ENCODE results near the gene PIK3C2G.
"Not testable (repeated sequence)": the region's sequence is repeated elsewhere in the genome, so short reads cannot be mapped to it uniquely, and the experiment has no call there.

Gene PIK3C2G

GRCh38 chr12:18255004-18255403 is 6.3 kb upstream of the PIK3C2G start:
- not testable (repeated sequence) for H3K27ac ChIP-seq (ENCODE audit: low read depth, low read length); H3K9ac ChIP-seq (ENCODE audit: low read depth, low read length); H3K9me3 ChIP-seq (ENCODE audit: insufficient read depth, low read depth, low read length); H3K27me3 ChIP-seq (ENCODE audit: insufficient read depth, low read length); H3K4me3 ChIP-seq (ENCODE audit: low read length); H3K36me3 ChIP-seq (ENCODE audit: insufficient read depth, low read length); H3K4me1 ChIP-seq (ENCODE audit: insufficient read depth, low read length)
- WGBS: 75% methylated on average over 5 of the region's 6 CpGs

GRCh38 chr12:18257251-18257650 is 4.1 kb upstream of the PIK3C2G start:
- WGBS: 99% methylated on average over 2 of the region's 3 CpGs
- H3K9ac ChIP-seq (ENCODE audit: low read depth, low read length): no peak overlapping the region
- no peaks in the 10 kb centered on the region for H3K36me3 ChIP-seq (ENCODE audit: insufficient read depth, low read length)
- no peak overlapping the region for H3K27ac ChIP-seq (ENCODE audit: low read depth, low read length)
- H3K9me3 ChIP-seq (ENCODE audit: insufficient read depth, low read depth, low read length): no peaks in the 10 kb centered on the region
- H3K4me3 ChIP-seq (ENCODE audit: low read length): no peak overlapping the region
- H3K4me1 ChIP-seq (ENCODE audit: insufficient read depth, low read length): peaks cover 7% of the 10 kb centered on the region
- H3K27me3 ChIP-seq (ENCODE audit: insufficient read depth, low read length): no peaks in the 10 kb centered on the region

- 100% methylated on average over 2 of the region's 2 CpGs for WGBS
- Histone ChIP-seq H3K36me3 (ENCODE audit: insufficient read depth, low read length) (no peaks in the 10 kb centered on the region), H3K9ac (ENCODE audit: low read depth, low read length) (no peak overlapping the region), H3K4me1 (ENCODE audit: insufficient read depth, low read length) (peaks cover 7% of the 10 kb centered on the region), H3K27ac (ENCODE audit: low read depth, low read length) (no peak overlapping the region), H3K4me3 (ENCODE audit: low read length) (no peak overlapping the region), H3K27me3 (ENCODE audit: insufficient read depth, low read length) (no peaks in the 10 kb centered on the region), H3K9me3 (ENCODE audit: insufficient read depth, low read depth, low read length) (no peaks in the 10 kb centered on the region)
Measured at GRCh38 chr12:18258929-18259328, 2.4 kb upstream of the PIK3C2G start.

GRCh38 chr12:18259906-18260682 is 1.2 kb upstream of the PIK3C2G start:
- WGBS: 83% methylated on average over 1 of the region's 1 CpG
- H3K27me3 ChIP-seq (ENCODE audit: insufficient read depth, low read length): no peaks in the 10 kb centered on the region
- H3K27ac ChIP-seq (ENCODE audit: low read depth, low read length): no peak overlapping the region
- H3K9me3 ChIP-seq (ENCODE audit: insufficient read depth, low read depth, low read length): no peaks in the 10 kb centered on the region
- H3K36me3 ChIP-seq (ENCODE audit: insufficient read depth, low read length): no peaks in the 10 kb centered on the region
- no peak overlapping the region for H3K4me3 ChIP-seq (ENCODE audit: low read length)
- H3K4me1 ChIP-seq (ENCODE audit: insufficient read depth, low read length): peaks cover 7% of the 10 kb centered on the region
- no peak overlapping the region for H3K9ac ChIP-seq (ENCODE audit: low read depth, low read length)

DNA sequence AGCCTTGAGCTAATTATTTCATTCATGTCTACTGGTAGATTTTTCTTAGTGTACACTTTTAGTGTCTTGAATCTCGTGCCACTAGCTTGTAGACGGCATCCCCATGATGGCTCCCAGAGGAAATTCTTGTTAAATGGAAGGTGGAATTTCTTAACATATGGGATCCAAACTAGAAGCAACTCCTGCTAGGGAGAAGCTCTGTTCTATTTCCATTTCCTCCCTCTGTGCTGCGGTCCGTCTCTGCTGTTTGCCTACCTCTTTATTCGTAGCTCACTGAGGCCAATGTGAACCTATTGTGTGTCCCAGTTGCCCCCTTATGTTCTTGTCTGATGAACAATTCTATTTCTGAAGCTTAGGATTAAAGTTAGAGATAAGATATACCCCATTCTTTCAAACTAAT is 588 bp downstream of the PIK3C2G start:
- WGBS: 88% methylated on average over 5 of the region's 5 CpGs
- Histone ChIP-seq H3K9me3 (ENCODE audit: insufficient read depth, low read depth, low read length) (no peaks in the 10 kb centered on the region), H3K4me3 (ENCODE audit: low read length) (no peak overlapping the region), H3K27ac (ENCODE audit: low read depth, low read length) (no peak overlapping the region), H3K4me1 (ENCODE audit: insufficient read depth, low read length) (peaks cover 7% of the 10 kb centered on the region), H3K9ac (ENCODE audit: low read depth, low read length) (no peak overlapping the region), H3K36me3 (ENCODE audit: insufficient read depth, low read length) (no peaks in the 10 kb centered on the region), H3K27me3 (ENCODE audit: insufficient read depth, low read length) (no peaks in the 10 kb centered on the region)

GRCh38 chr12:18262514-18262913 is 1.2 kb downstream of the PIK3C2G start:
- Histone ChIP-seq H3K4me3 (ENCODE audit: low read length) (no peak overlapping the region), H3K27ac (ENCODE audit: low read depth, low read length) (no peak overlapping the region), H3K9ac (ENCODE audit: low read depth, low read length) (no peak overlapping the region), H3K4me1 (ENCODE audit: insufficient read depth, low read length) (peaks cover 7% of the 10 kb centered on the region), H3K36me3 (ENCODE audit: insufficient read depth, low read length) (no peaks in the 10 kb centered on the region), H3K9me3 (ENCODE audit: insufficient read depth, low read depth, low read length) (no peaks in the 10 kb centered on the region), H3K27me3 (ENCODE audit: insufficient read depth, low read length) (no peaks in the 10 kb centered on the region)
- 75% methylated on average over 1 of the region's 2 CpGs for WGBS

GRCh38 chr12:18264581-18265075 is 3.3 kb downstream of the PIK3C2G start:
- Histone ChIP-seq H3K27me3 (ENCODE audit: insufficient read depth, low read length) (no peaks in the 10 kb centered on the region), H3K9me3 (ENCODE audit: insufficient read depth, low read depth, low read length) (no peaks in the 10 kb centered on the region), H3K9ac (ENCODE audit: low read depth, low read length) (no peak overlapping the region), H3K27ac (ENCODE audit: low read depth, low read length) (no peak overlapping the region), H3K4me3 (ENCODE audit: low read length) (no peak overlapping the region), H3K4me1 (ENCODE audit: insufficient read depth, low read length) (peaks cover 7% of the 10 kb centered on the region), H3K36me3 (ENCODE audit: insufficient read depth, low read length) (no peaks in the 10 kb centered on the region)
- WGBS: 90% methylated on average over 1 of the region's 1 CpG

DNA sequence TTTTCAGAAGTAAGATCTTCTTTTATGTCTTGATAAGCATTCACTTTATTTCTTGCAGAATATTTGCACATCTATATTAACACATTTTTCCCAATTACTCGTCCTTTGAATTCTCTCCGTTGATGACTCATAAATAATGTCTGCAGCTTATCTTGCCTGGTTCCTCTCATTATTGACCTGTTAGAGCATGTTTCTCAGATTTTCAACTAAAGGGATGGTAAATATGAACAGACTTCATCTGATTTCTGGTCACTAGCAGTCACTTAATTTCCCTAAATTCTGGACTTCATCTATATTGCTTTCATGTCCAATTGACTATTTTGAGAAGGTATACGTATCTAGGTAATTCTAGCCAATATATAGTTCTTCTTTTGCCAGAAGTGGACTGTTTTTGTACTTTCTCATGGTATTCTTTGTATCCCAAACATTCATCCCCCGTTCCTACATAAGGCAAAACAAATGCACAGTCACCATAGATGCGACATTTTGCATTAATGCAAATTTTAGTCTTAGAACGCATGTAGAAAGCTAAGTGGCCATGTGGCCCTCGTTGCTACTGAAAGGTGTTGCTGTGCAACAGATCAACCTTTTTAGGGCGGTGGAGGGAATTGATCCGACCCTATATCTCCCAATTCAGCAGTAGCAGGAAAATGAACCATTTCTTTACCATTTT is 6.2 kb downstream of the PIK3C2G start:
- Histone ChIP-seq H3K27me3 (ENCODE audit: insufficient read depth, low read length) (no peaks in the 10 kb centered on the region), H3K27ac (ENCODE audit: low read depth, low read length) (no peak overlapping the region), H3K9me3 (ENCODE audit: insufficient read depth, low read depth, low read length) (no peaks in the 10 kb centered on the region), H3K4me3 (ENCODE audit: low read length) (no peak overlapping the region), H3K4me1 (ENCODE audit: insufficient read depth, low read length) (no peaks in the 10 kb centered on the region), H3K9ac (ENCODE audit: low read depth, low read length) (no peak overlapping the region), H3K36me3 (ENCODE audit: insufficient read depth, low read length) (no peaks in the 10 kb centered on the region)
- WGBS: 93% methylated on average over 9 of the region's 9 CpGs

- WGBS: 92% methylated on average over 3 of the region's 3 CpGs
- Histone ChIP-seq H3K4me3 (ENCODE audit: low read length) (no peak overlapping the region), H3K9ac (ENCODE audit: low read depth, low read length) (no peak overlapping the region), H3K9me3 (ENCODE audit: insufficient read depth, low read depth, low read length) (no peaks in the 10 kb centered on the region), H3K27ac (ENCODE audit: low read depth, low read length) (no peak overlapping the region), H3K4me1 (ENCODE audit: insufficient read depth, low read length) (peaks cover 3% of the 10 kb centered on the region; the same call in 1 of the 2 replicates), H3K27me3 (ENCODE audit: insufficient read depth, low read length) (no peaks in the 10 kb centered on the region), H3K36me3 (ENCODE audit: insufficient read depth, low read length) (no peaks in the 10 kb centered on the region)
Measured at GRCh38 chr12:18270958-18271460, 9.7 kb downstream of the PIK3C2G start.

GRCh38 chr12:18275981-18276380 is 14.7 kb downstream of the PIK3C2G start:
- Histone ChIP-seq H3K9me3 (ENCODE audit: insufficient read depth, low read depth, low read length) (no peaks in the 10 kb centered on the region), H3K27ac (ENCODE audit: low read depth, low read length) (no peak overlapping the region), H3K36me3 (ENCODE audit: insufficient read depth, low read length) (no peaks in the 10 kb centered on the region), H3K4me1 (ENCODE audit: insufficient read depth, low read length) (peaks cover 8% of the 10 kb centered on the region; the same call in 1 of the 2 replicates), H3K27me3 (ENCODE audit: insufficient read depth, low read length) (no peaks in the 10 kb centered on the region), H3K9ac (ENCODE audit: low read depth, low read length) (0 out of 2 replicates have a peak overlapping the region, but pooled peaks have one; percentile 2), H3K4me3 (ENCODE audit: low read length) (no peak overlapping the region)
- 91% methylated on average over 1 of the region's 1 CpG for WGBS

GRCh38 chr12:18277196-18277595 is 15.9 kb downstream of the PIK3C2G start:
- 0% methylated on average over 1 of the region's 1 CpG for WGBS
- Histone ChIP-seq H3K36me3 (ENCODE audit: insufficient read depth, low read length) (no peaks in the 10 kb centered on the region), H3K9ac (ENCODE audit: low read depth, low read length) (no peak overlapping the region), H3K9me3 (ENCODE audit: insufficient read depth, low read depth, low read length) (no peaks in the 10 kb centered on the region), H3K4me1 (ENCODE audit: insufficient read depth, low read length) (peaks cover 8% of the 10 kb centered on the region; the same call in 1 of the 2 replicates), H3K27me3 (ENCODE audit: insufficient read depth, low read length) (no peaks in the 10 kb centered on the region), H3K4me3 (ENCODE audit: low read length) (no peak overlapping the region), H3K27ac (ENCODE audit: low read depth, low read length) (no peak overlapping the region)
